GM19193 (cell line): ENCODE data around the gene VPS9D1.
A peak's percentile ranks its signal among the peaks of the same experiment; 100 is the strongest.

Experiments used
- POLR2A ChIP-seq: IDR thresholded peaks from 4 replicates; pipeline ENCODE4 v1.6.1; 2011; ENCODE audit not compliant: insufficient read depth, insufficient read length; ENCODE audit errors: extremely low read depth

The VPS9D1 gene

GRCh38 chr16:89670496-89671431, 49.9 kb downstream of the VPS9D1 start:
- no peak for TF ChIP-seq POLR2A

- TF ChIP-seq POLR2A, result no peak
These were observed 50.9 kb downstream of the VPS9D1 start for GRCh38 chr16:89669755-89670154.

GRCh38 chr16:89668790-89669158, 51.9 kb downstream of the VPS9D1 start:
- TF ChIP-seq POLR2A, result no peak

- TF ChIP-seq POLR2A, result no peak
These were observed 53.1 kb downstream of the VPS9D1 start for GRCh38 chr16:89667633-89668032.

- TF ChIP-seq POLR2A, result no peak
These were observed 59.5 kb downstream of the VPS9D1 start for GRCh38 chr16:89661215-89661614.

GRCh38 chr16:89660146-89660545, 60.6 kb downstream of the VPS9D1 start:
- TF ChIP-seq POLR2A, result no peak

GRCh38 chr16:89658221-89658879, 62.3 kb downstream of the VPS9D1 start:
- no peak for TF ChIP-seq POLR2A

- TF ChIP-seq POLR2A, result peak; percentile 84
These were observed 63.1 kb downstream of the VPS9D1 start, which contains the start of the genes CHMP1A and SPATA33 for GRCh38 chr16:89657442-89658220. CHMP1A (minus strand) TSS chr16:89657708; CDS start chr16:89657588, 120 bp downstream. SPATA33 (plus strand) TSS chr16:89657836; CDS start chr16:89657912, 76 bp downstream.
